ENCODE measurements around the gene SYAP1. TPM values are rescaled to one million over a fixed set of nuclear protein-coding genes. Genes with fewer than 3 reads are reported as not detected.
"Not testable (repeated sequence)": the region's sequence is repeated elsewhere in the genome, so short reads cannot be mapped to it uniquely, and the experiment has no call there.

The SYAP1 gene
- total RNA-seq, 2 experiments from 2014 or later: 16.4 to 19.2 TPM

DNA sequence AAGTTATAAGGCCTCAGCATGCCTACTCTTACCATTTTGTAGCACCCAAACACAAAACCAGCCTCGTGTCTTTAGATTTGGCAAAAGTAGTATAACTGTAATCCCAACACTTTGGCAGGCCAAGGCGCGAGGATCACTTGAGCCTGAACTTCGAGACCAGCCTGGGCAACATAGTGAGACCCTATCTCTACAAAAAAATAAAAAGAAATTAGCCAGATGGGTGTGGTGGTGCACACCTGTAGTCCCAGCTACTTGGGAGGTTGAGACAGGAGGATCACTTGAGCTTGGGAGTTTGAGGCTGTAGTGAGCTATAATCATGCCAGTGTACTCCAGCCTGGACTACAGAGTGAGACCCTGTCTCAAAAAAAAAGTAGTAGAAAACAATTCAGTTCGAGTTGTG, 17.6 kb downstream of the SYAP1 start:
- no peaks in the 10 kb centered on the region for H3K27me3 Mint-ChIP-seq
- no peak overlapping the region for H3K4me3 Mint-ChIP-seq
- ChIA-PET CTCF (no interaction called here), POLR2A (no interaction called here)
- H3K36me3 Mint-ChIP-seq (ENCODE audit: low read depth): peaks cover 18% of the 10 kb centered on the region
- no peaks in the 10 kb centered on the region for H3K9me3 Mint-ChIP-seq
- no peak for DNase-seq
- no peak overlapping the region for H3K27ac Mint-ChIP-seq
- H3K4me1 Mint-ChIP-seq: peaks cover 5% of the 10 kb centered on the region

DNA sequence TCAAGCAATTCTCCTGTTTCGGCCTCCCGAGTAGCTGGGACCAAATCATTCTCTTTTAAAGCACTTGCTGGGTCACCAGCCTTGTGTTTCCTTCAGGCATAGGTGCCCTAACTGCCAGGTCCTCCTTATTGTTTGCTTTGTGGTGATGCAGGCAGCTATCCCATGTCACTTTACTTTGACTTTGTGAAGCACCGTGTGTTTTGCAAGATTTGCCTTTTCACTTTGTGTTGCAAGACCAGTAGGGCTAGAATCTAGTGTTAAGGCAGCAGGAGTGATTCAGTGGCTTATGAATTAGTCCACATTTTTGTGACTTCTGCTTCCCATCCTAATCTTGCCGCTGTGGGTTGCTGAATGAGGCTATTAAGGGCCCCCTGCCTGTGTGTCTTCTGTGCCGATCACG, 20.2 kb downstream of the SYAP1 start:
- ChIA-PET POLR2A (no interaction called here), CTCF (no interaction called here)
- no peak overlapping the region for H3K27ac Mint-ChIP-seq
- H3K4me3 Mint-ChIP-seq: no peak overlapping the region
- no peaks in the 10 kb centered on the region for H3K27me3 Mint-ChIP-seq
- H3K9me3 Mint-ChIP-seq: no peaks in the 10 kb centered on the region
- DNase-seq: no peak
- H3K36me3 Mint-ChIP-seq (ENCODE audit: low read depth): peaks cover 26% of the 10 kb centered on the region
- no peaks in the 10 kb centered on the region for H3K4me1 Mint-ChIP-seq

DNA sequence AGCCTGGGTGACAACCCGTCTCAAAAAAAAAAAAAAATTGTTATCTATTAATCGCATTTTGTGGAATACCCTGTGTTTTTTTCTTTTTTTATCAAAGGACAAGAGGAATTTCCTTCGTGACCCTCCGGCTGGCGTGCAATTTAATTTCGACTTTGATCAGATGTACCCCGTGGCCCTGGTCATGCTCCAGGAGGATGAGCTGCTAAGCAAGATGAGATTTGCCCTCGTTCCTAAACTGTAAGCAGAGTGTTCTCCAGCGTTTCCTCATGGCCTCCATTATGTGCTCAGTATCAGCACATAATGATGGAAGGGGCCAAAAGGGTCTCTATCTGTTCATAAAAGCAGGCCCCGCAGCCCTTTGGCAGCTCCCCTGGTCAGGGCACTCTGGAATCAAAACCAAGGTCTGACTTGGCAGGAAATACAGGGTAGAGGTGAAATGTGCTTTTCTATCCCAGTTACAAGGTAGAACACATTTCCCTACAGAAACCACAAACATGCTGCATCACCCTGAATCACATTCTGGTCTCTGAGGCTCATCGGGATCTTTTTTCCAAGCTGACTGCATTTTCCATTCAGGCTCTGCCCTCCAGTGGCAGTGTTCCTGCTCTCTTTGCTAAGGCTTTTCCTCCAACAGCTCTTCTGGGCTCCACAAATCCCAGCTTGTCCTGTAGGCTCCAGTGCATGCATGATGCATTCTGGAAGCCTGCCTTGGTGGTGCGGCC, 24.4 kb downstream of the SYAP1 start:
- Mint-ChIP-seq H3K27ac (no peak overlapping the region), H3K9me3 (no peaks in the 10 kb centered on the region), H3K36me3 (ENCODE audit: low read depth) (peaks cover 13% of the 10 kb centered on the region), H3K4me1 (no peaks in the 10 kb centered on the region), H3K4me3 (no peak overlapping the region), H3K27me3 (no peaks in the 10 kb centered on the region)
- DNase-seq: no peak
- POLR2A ChIA-PET: no interaction called here
- CTCF ChIA-PET: no interaction called here

DNA sequence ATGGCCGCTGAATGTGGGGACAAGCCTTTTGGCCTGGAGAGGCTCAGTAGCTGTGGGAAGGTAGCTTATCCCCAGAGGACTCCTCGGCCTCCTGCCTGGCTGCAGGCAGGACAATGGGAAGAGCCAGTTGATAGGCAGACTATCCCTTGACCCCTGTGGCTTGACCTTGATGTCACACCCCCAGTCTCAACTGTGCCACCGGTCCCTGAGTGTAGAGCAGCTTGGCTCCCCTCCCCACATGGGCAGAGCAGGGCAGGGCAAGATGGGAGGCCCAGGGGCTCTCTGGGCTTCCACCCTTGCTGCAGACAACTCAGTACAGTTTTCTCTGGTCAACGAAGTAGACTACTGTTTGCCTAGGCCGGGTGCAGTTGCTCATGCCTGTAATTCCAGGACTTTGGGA, 25.7 kb downstream of the SYAP1 start:
- Mint-ChIP-seq H3K4me3 (no peak overlapping the region), H3K27ac (no peak overlapping the region), H3K9me3 (no peaks in the 10 kb centered on the region), H3K27me3 (no peaks in the 10 kb centered on the region), H3K36me3 (ENCODE audit: low read depth) (peaks cover 15% of the 10 kb centered on the region), H3K4me1 (no peaks in the 10 kb centered on the region)
- ChIA-PET POLR2A (no interaction called here), CTCF (no interaction called here)
- no peak for DNase-seq

DNA sequence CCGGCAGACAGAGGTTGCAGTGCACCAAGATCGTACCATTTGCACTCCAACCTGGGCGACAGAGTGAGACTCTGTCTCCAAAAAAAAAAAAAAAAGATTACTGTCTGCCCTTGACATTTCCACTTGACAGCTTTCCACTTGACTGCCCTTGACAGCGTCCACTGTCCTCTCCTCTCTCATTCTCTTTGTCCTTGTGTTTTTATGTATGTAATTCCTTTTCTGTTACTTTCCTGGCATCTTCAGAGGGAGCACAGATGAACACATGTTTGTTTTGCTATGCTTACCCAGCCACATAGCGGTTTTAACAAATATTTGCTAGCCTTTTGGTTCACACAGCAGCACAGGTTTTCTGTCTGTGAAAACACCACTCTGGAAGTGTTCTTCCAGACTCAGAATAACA, 26.2 kb downstream of the SYAP1 start:
- Mint-ChIP-seq H3K27ac (no peak overlapping the region), H3K27me3 (no peaks in the 10 kb centered on the region), H3K4me3 (no peak overlapping the region), H3K9me3 (no peaks in the 10 kb centered on the region), H3K36me3 (ENCODE audit: low read depth) (peaks cover 19% of the 10 kb centered on the region), H3K4me1 (no peaks in the 10 kb centered on the region)
- POLR2A ChIA-PET: no interaction called here
- DNase-seq: no peak
- CTCF ChIA-PET: no interaction called here

DNA sequence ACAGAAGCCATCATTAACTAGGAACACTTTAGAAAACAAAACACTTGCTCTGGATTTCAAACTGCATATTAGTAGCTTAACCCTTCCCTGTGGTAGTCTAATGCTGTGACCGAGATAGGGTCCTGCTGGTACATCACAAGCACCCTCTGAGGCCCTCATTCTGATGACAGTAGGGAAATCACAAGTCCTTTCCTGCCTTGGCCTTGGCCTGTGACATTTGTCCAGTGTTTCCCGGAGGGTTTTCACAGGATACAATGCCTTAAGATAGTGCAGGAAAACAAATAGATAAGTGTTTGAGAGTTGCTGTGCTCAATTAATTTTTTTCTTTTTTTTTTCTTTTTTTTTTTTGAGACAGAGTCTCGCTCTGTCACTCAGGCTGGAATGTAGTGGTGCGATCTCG, 29.0 kb downstream of the SYAP1 start:
- Mint-ChIP-seq H3K4me1 (no peaks in the 10 kb centered on the region), H3K4me3 (no peak overlapping the region), H3K27ac (no peak overlapping the region), H3K27me3 (no peaks in the 10 kb centered on the region), H3K9me3 (no peaks in the 10 kb centered on the region), H3K36me3 (ENCODE audit: low read depth) (peaks cover 21% of the 10 kb centered on the region)
- no peak for DNase-seq
- ChIA-PET CTCF (no interaction called here), POLR2A (no interaction called here)

DNA sequence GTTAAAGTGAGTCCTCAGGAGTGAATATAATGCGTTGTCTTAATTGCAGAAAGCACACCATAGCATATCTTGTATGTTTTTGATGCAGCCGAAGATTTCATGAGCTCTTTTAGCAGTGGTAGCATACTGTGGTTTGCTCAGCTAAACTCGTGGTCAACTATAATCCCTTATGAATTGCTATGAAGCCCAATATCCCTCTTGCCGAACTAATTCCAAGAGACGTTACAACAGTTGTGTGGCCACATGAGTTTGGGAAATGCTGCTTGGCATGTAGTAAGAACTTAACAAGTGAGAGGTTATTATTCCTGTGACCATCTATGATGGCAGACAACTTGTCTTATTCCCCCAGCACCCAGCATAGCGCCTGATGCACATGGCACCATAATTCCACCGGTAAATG, 30.7 kb downstream of the SYAP1 start:
- no peak overlapping the region for H3K4me3 Mint-ChIP-seq
- H3K36me3 Mint-ChIP-seq (ENCODE audit: low read depth): peaks cover 19% of the 10 kb centered on the region
- ChIA-PET POLR2A (no interaction called here), CTCF (interaction anchor here (1.4 kb wide), 1 partner anchor 15 kb away, joined by 3 read pairs; no protein-coding TSS in a partner anchor)
- H3K27ac Mint-ChIP-seq: no peak overlapping the region
- no peaks in the 10 kb centered on the region for H3K27me3 Mint-ChIP-seq
- no peak for DNase-seq
- peaks cover 2% of the 10 kb centered on the region for H3K4me1 Mint-ChIP-seq
- H3K9me3 Mint-ChIP-seq: no peaks in the 10 kb centered on the region

DNA sequence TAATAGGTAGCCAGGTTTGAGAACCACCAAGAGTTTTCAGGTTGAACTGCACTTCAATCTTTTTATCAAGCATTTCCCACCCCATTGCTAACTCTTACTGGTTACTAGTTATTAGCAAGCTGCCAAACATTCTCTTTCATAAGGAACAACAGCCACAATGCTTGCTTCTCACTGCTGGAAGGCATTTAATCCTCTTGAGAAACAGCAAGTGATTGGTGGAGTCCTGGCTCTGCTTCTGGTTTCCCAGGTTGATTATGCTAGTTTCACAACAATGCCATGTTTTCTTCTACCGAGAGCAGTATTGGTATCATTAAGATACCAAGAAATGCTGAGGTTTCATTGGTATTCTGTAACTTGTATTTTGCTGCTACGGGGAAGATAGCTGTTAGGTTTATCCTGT, 34.6 kb downstream of the SYAP1 start:
- Mint-ChIP-seq H3K9me3 (no peaks in the 10 kb centered on the region), H3K4me1 (peaks cover 2% of the 10 kb centered on the region), H3K27me3 (no peaks in the 10 kb centered on the region), H3K36me3 (ENCODE audit: low read depth) (peaks cover 26% of the 10 kb centered on the region), H3K4me3 (no peak overlapping the region), H3K27ac (no peak overlapping the region)
- DNase-seq: no peak
- ChIA-PET POLR2A (no interaction called here), CTCF (no interaction called here)

DNA sequence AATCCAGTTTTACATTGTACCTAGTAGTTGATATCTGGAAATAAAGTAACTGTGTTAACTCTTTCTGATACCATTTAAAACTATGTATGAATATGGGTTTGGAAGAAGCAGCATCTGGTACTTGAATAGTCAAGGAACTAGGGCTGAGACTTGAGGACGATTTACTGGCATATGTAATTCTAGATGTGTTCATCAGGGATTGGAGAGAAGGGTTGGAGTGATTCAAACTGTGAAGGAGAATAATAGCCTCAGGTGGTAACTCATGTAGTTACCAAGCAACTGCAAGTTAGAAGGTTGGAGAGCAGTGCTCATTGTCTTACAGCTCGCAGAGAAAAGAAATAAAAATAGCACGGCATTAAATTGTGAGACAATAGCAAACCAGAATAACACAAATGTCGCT, 37.3 kb downstream of the SYAP1 start:
- Mint-ChIP-seq H3K4me3 (no peak overlapping the region), H3K9me3 (no peaks in the 10 kb centered on the region), H3K27me3 (no peaks in the 10 kb centered on the region), H3K4me1 (peaks cover 2% of the 10 kb centered on the region), H3K36me3 (ENCODE audit: low read depth) (peaks cover 31% of the 10 kb centered on the region), H3K27ac (no peak overlapping the region)
- ChIA-PET CTCF (no interaction called here), POLR2A (no interaction called here)
- no peak for DNase-seq

DNA sequence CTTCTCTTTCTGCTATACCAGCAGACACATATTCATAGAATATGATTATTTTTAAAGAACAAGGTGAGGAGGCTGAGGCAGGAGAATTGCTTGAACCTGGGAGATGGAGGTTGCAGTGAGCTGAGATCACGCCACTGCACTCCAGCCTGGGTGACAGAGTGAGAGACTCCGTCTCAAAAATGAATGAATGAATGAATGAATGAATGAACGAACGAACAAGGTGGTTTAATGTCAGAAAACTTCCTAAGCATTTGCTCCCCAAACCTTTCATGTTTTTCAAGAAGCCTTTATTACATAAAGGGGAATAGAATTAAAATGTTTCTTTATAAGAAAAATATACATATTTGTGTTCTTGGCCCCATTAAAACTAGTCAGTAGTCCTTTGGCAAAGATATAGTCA, 42.1 kb downstream of the SYAP1 start:
- H3K27ac Mint-ChIP-seq, H3K27me3 Mint-ChIP-seq: not testable (repeated sequence)

DNA sequence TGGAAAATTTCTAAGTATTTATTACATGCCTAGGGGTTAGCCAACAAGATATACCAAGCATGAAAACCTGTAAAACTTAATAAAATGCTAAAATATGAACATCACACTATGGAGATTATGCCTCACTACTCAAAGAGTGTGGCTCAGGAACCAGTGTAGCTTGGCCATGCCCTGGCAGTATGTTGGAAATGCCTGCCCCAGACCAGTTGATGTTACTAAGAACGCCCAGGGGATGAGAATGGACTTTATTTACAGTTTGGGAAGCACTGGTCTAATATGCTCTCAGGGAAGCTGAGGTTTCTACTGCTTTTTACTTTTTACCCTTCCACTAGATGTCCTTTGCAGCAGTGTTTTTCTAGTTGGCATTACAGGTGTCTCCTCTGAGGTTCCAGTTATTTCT, 43.2 kb downstream of the SYAP1 start:
- ChIA-PET POLR2A (no interaction called here), CTCF (no interaction called here)
- no peaks in the 10 kb centered on the region for H3K27me3 Mint-ChIP-seq
- H3K36me3 Mint-ChIP-seq (ENCODE audit: low read depth): peaks cover 11% of the 10 kb centered on the region
- H3K27ac Mint-ChIP-seq: no peak overlapping the region
- no peaks in the 10 kb centered on the region for H3K4me1 Mint-ChIP-seq
- H3K4me3 Mint-ChIP-seq: no peak overlapping the region
- H3K9me3 Mint-ChIP-seq: no peaks in the 10 kb centered on the region
- no peak for DNase-seq

More for the DNA sequence above, 42.1 kb downstream of the SYAP1 start:
- H3K4me3 Mint-ChIP-seq, POLR2A ChIA-PET, DNase-seq, CTCF ChIA-PET, H3K9me3 Mint-ChIP-seq, H3K4me1 Mint-ChIP-seq: not testable (repeated sequence)
- peaks cover 17% of the 10 kb centered on the region for H3K36me3 Mint-ChIP-seq (ENCODE audit: low read depth)

DNA sequence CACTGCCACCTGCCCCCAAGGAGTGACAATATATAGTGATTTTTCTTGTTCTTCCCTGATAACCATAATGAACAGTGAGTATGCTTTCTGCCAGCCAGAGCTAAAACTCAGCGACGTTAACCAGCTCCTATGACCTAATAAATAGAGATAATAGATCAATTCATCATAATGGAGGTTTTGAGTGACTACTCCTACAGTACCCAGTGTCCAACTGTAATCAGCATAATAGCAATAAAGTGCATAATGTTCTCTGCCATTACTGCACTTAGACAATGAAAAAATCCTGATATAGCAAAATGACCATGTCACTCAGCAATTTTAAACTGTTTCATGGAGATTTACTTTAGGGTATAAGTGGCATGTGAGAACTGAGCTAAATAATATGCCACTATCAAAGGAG, 46.2 kb downstream of the SYAP1 start:
- H3K4me1 Mint-ChIP-seq: no peaks in the 10 kb centered on the region
- no peak for DNase-seq
- POLR2A ChIA-PET: no interaction called here
- no peaks in the 10 kb centered on the region for H3K9me3 Mint-ChIP-seq
- CTCF ChIA-PET: interaction anchor here (1.3 kb wide), 1 partner anchor 15 kb away, joined by 3 read pairs; no protein-coding TSS in a partner anchor
- H3K27me3 Mint-ChIP-seq: no peaks in the 10 kb centered on the region
- peaks cover 3% of the 10 kb centered on the region for H3K36me3 Mint-ChIP-seq (ENCODE audit: low read depth)
- no peak overlapping the region for H3K4me3 Mint-ChIP-seq
- H3K27ac Mint-ChIP-seq: no peak overlapping the region

DNA sequence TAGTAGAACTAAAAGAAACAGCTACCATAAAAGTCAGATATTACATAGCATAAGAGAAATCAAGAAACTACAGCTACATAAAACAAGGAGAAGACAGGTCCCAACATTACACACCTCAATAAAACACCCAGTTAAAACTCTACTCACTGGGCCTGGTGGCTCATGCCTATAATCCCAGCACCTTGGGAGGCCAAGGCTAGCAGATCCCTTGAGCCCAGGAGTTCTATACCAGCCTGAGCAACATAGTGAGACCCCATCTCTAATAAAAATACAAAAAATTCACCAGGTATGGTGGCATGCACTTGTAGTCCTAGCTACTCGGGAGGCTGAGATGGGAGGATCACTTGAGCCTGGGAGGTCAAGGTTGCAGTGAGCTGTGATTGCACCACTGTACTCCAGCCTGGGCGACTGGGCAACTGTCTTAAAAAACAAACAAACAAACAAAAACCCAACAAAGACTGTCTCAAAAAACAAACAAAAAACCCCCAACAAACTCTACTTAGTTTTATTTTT, 51.6 kb downstream of the SYAP1 start:
- H3K9me3 Mint-ChIP-seq: no peaks in the 10 kb centered on the region

More for the DNA sequence above, 51.6 kb downstream of the SYAP1 start:
- Mint-ChIP-seq H3K27ac (no peak overlapping the region), H3K4me1 (no peaks in the 10 kb centered on the region), H3K36me3 (ENCODE audit: low read depth) (no peaks in the 10 kb centered on the region), H3K4me3 (no peak overlapping the region), H3K27me3 (no peaks in the 10 kb centered on the region)
- ChIA-PET POLR2A (interaction anchor here (1.5 kb wide), 1 partner anchor 15 kb away, joined by 6 read pairs; the partner anchor contains the start of gene TXLNG), CTCF (no interaction called here)
- DNase-seq: no peak

All from activated CD4-positive, alpha-beta memory T cell treated with anti-CD3 and anti-CD28 coated beads, Interleukin-2, amount 10 ng/mL, durations not matched to agents 7 days and 5 days (primary cell).